ENCODE data around the gene ZC2HC1C. TPM values are rescaled to one million over a fixed set of nuclear protein-coding genes. Genes with fewer than 3 reads are reported as not detected.
A peak's percentile ranks its signal among the peaks of the same experiment; 100 is the strongest.

The ZC2HC1C gene
- total RNA-seq (2014; rRNA removed; shearing (Covaris generic)): 3.9 and 4.6 TPM in 2 replicates
- polyA plus RNA-seq (2015; cell fraction: cytosol; rRNA removed): 2.1 and 3.9 TPM in 2 replicates
- polyA plus RNA-seq (2015; cell fraction: nucleus; rRNA removed): 3.4 and 6.1 TPM in 2 replicates

- peak; percentile 94 for DNase-seq (ENCODE audit: low read depth, low spot score)
- in situ Hi-C loops (cut with HindIII; ENCODE audit: low pct_unique_long_range_greater_than_20kb, low sequenced_read_pairs): no loop called here
Measured at GRCh38 chr14:75069121-75069810, at the start of gene ZC2HC1C. Gene ZC2HC1C, plus strand, starts transcription at chr14:75069641. Its CDS starts 933 bp downstream, at chr14:75070574.

- in situ Hi-C loops (cut with HindIII; ENCODE audit: low pct_unique_long_range_greater_than_20kb, low sequenced_read_pairs): no loop called here
- peak; percentile 80 for DNase-seq (ENCODE audit: low read depth, low spot score)
Measured at GRCh38 chr14:75022655-75023054, 46.8 kb upstream of the ZC2HC1C start.

- in situ Hi-C loops (cut with HindIII; ENCODE audit: low pct_unique_long_range_greater_than_20kb, low sequenced_read_pairs): no loop called here
- peak; percentile 29 for DNase-seq (ENCODE audit: low read depth, low spot score)
Measured at GRCh38 chr14:75023108-75023507, 46.3 kb upstream of the ZC2HC1C start.

GRCh38 chr14:75025082-75025481 lies 44.4 kb upstream of the ZC2HC1C start:
- DNase-seq (ENCODE audit: low read depth, low spot score): no peak
- in situ Hi-C loops (cut with HindIII; ENCODE audit: low pct_unique_long_range_greater_than_20kb, low sequenced_read_pairs): no loop called here

- in situ Hi-C loops (cut with HindIII; ENCODE audit: low pct_unique_long_range_greater_than_20kb, low sequenced_read_pairs): no loop called here
- DNase-seq (ENCODE audit: low read depth, low spot score): no peak
Measured at GRCh38 chr14:75025876-75026275, 43.6 kb upstream of the ZC2HC1C start.

- in situ Hi-C loops (cut with HindIII; ENCODE audit: low pct_unique_long_range_greater_than_20kb, low sequenced_read_pairs): no loop called here
- no peak for DNase-seq (ENCODE audit: low read depth, low spot score)
Measured at GRCh38 chr14:75030147-75030546, 39.3 kb upstream of the ZC2HC1C start.

- in situ Hi-C loops (cut with HindIII; ENCODE audit: low pct_unique_long_range_greater_than_20kb, low sequenced_read_pairs): no loop called here
- DNase-seq (ENCODE audit: low read depth, low spot score): no peak
Measured at GRCh38 chr14:75032939-75033338, 36.5 kb upstream of the ZC2HC1C start.

- DNase-seq (ENCODE audit: low read depth, low spot score): no peak
- in situ Hi-C loops (cut with HindIII; ENCODE audit: low pct_unique_long_range_greater_than_20kb, low sequenced_read_pairs): no loop called here
Measured at GRCh38 chr14:75040507-75040906, 28.9 kb upstream of the ZC2HC1C start.

GRCh38 chr14:75040959-75041358 lies 28.5 kb upstream of the ZC2HC1C start:
- in situ Hi-C loops (cut with HindIII; ENCODE audit: low pct_unique_long_range_greater_than_20kb, low sequenced_read_pairs): no loop called here
- DNase-seq (ENCODE audit: low read depth, low spot score): no peak

- in situ Hi-C loops (cut with HindIII; ENCODE audit: low pct_unique_long_range_greater_than_20kb, low sequenced_read_pairs): no loop called here
- DNase-seq (ENCODE audit: low read depth, low spot score): no peak
Measured at GRCh38 chr14:75041613-75042012, 27.8 kb upstream of the ZC2HC1C start.

GRCh38 chr14:75042035-75042434 lies 27.4 kb upstream of the ZC2HC1C start:
- peak; percentile 55 for DNase-seq (ENCODE audit: low read depth, low spot score)
- in situ Hi-C loops (cut with HindIII; ENCODE audit: low pct_unique_long_range_greater_than_20kb, low sequenced_read_pairs): no loop called here

GRCh38 chr14:75044322-75044721 lies 25.1 kb upstream of the ZC2HC1C start:
- in situ Hi-C loops (cut with HindIII; ENCODE audit: low pct_unique_long_range_greater_than_20kb, low sequenced_read_pairs): no loop called here
- no peak for DNase-seq (ENCODE audit: low read depth, low spot score)

GRCh38 chr14:75044752-75045151 lies 24.7 kb upstream of the ZC2HC1C start:
- in situ Hi-C loops (cut with HindIII; ENCODE audit: low pct_unique_long_range_greater_than_20kb, low sequenced_read_pairs): no loop called here
- DNase-seq (ENCODE audit: low read depth, low spot score): no peak

- no peak for DNase-seq (ENCODE audit: low read depth, low spot score)
Measured at GRCh38 chr14:75046275-75046674, 23.2 kb upstream of the ZC2HC1C start.

GRCh38 chr14:75046899-75047298 lies 22.5 kb upstream of the ZC2HC1C start:
- in situ Hi-C loops (cut with HindIII; ENCODE audit: low pct_unique_long_range_greater_than_20kb, low sequenced_read_pairs): no loop called here
- DNase-seq (ENCODE audit: low read depth, low spot score): no peak

More at GRCh38 chr14:75046275-75046674, 23.2 kb upstream of the ZC2HC1C start:
- in situ Hi-C loops (cut with HindIII; ENCODE audit: low pct_unique_long_range_greater_than_20kb, low sequenced_read_pairs): no loop called here

- no peak for DNase-seq (ENCODE audit: low read depth, low spot score)
- in situ Hi-C loops (cut with HindIII; ENCODE audit: low pct_unique_long_range_greater_than_20kb, low sequenced_read_pairs): no loop called here
Measured at GRCh38 chr14:75047506-75047905, 21.9 kb upstream of the ZC2HC1C start.

GRCh38 chr14:75048101-75048500 lies 21.3 kb upstream of the ZC2HC1C start:
- in situ Hi-C loops (cut with HindIII; ENCODE audit: low pct_unique_long_range_greater_than_20kb, low sequenced_read_pairs): no loop called here
- no peak for DNase-seq (ENCODE audit: low read depth, low spot score)

GRCh38 chr14:75049136-75049535 lies 20.3 kb upstream of the ZC2HC1C start:
- in situ Hi-C loops (cut with HindIII; ENCODE audit: low pct_unique_long_range_greater_than_20kb, low sequenced_read_pairs): no loop called here
- no peak for DNase-seq (ENCODE audit: low read depth, low spot score)

GRCh38 chr14:75049731-75050201 lies 19.7 kb upstream of the ZC2HC1C start:
- DNase-seq (ENCODE audit: low read depth, low spot score): no peak
- in situ Hi-C loops (cut with HindIII; ENCODE audit: low pct_unique_long_range_greater_than_20kb, low sequenced_read_pairs): no loop called here
